Fibroblast of skin of right biceps (primary cell): ENCODE measurements around the gene GNA12.
A peak's percentile ranks its signal among the peaks of the same experiment; 100 is the strongest.

Experiments
- DNase-seq: peaks from one replicate; pipeline ENCODE4 v3.0.0-alpha.2; 2013

GNA12 gene

GRCh38 chr7:2834748-2835441, 9.2 kb downstream of the GNA12 start:
- DNase-seq: no peak

- DNase-seq: no peak
Measured at GRCh38 chr7:2833083-2833910, 10.8 kb downstream of the GNA12 start.

GRCh38 chr7:2832461-2832860, 11.6 kb downstream of the GNA12 start:
- no peak for DNase-seq

- no peak for DNase-seq
Measured at GRCh38 chr7:2830609-2831376, 13.3 kb downstream of the GNA12 start.

- no peak for DNase-seq
Measured at GRCh38 chr7:2829040-2829439, 15.1 kb downstream of the GNA12 start.

- DNase-seq: no peak
Measured at GRCh38 chr7:2826771-2827170, 17.3 kb downstream of the GNA12 start.

GRCh38 chr7:2825559-2826227, 18.4 kb downstream of the GNA12 start:
- no peak for DNase-seq

GRCh38 chr7:2824678-2825461, 19.2 kb downstream of the GNA12 start:
- no peak for DNase-seq

GRCh38 chr7:2824026-2824677, 20.0 kb downstream of the GNA12 start:
- DNase-seq: no peak

- DNase-seq: no peak
Measured at GRCh38 chr7:2823130-2823529, 21.0 kb downstream of the GNA12 start.

GRCh38 chr7:2821842-2822507, 22.1 kb downstream of the GNA12 start:
- DNase-seq: peak; percentile 93

- DNase-seq: peak; percentile 90
Measured at GRCh38 chr7:2821161-2821841, 22.8 kb downstream of the GNA12 start.

- DNase-seq: peak; percentile 98
Measured at GRCh38 chr7:2820508-2820934, 23.6 kb downstream of the GNA12 start.

- no peak for DNase-seq
Measured at GRCh38 chr7:2819954-2820397, 24.1 kb downstream of the GNA12 start.

GRCh38 chr7:2819161-2819953, 24.8 kb downstream of the GNA12 start:
- no peak for DNase-seq

GRCh38 chr7:2818653-2819052, 25.5 kb downstream of the GNA12 start:
- no peak for DNase-seq

GRCh38 chr7:2818121-2818520, 26.0 kb downstream of the GNA12 start:
- DNase-seq: no peak

GRCh38 chr7:2817456-2817855, 26.7 kb downstream of the GNA12 start:
- no peak for DNase-seq

GRCh38 chr7:2815875-2816245, 28.2 kb downstream of the GNA12 start:
- no peak for DNase-seq
